Skeletal muscle satellite cell (primary cell): ENCODE data around the gene STK39.
"Not testable (repeated sequence)": the region's sequence is repeated elsewhere in the genome, so short reads cannot be mapped to it uniquely, and the experiment has no call there.

Experiments
- H3K27me3 ChIP-seq: 2 replicates; pipeline ENCODE4 v1.7.0; 2013; ENCODE audit warnings: low read length; ENCODE audit not compliant: control insufficient read depth, insufficient read depth
- H3K36me3 ChIP-seq: 2 replicates; pipeline ENCODE4 v1.7.0; 2013; ENCODE audit warnings: mild to moderate bottlenecking, control low read depth, low read length; ENCODE audit not compliant: insufficient read depth
- H3K4me1 ChIP-seq: 2 replicates; pipeline ENCODE4 v1.7.0; 2013; ENCODE audit warnings: low read length; ENCODE audit not compliant: control insufficient read depth, insufficient read depth
- H3K4me2 ChIP-seq: 2 replicates; pipeline ENCODE4 v1.7.0; 2013; ENCODE audit warnings: mild to moderate bottlenecking, low read length
- H3K4me3 ChIP-seq: 2 replicates; pipeline ENCODE4 v1.7.0; 2013; ENCODE audit warnings: low read length
- H3K9ac ChIP-seq: 2 replicates; pipeline ENCODE4 v1.7.0; 2013; ENCODE audit warnings: mild to moderate bottlenecking, low read depth, low read length, moderate library complexity
- H3K9me3 ChIP-seq: replicated peaks from 2 replicates; pipeline ENCODE4 v1.7.0; 2013; ENCODE audit warnings: mild to moderate bottlenecking, control low read depth, low read length

The STK39 gene

GRCh38 chr2:168087401-168087800, 160.0 kb downstream of the STK39 start:
- Histone ChIP-seq H3K27me3 (no peaks in the 10 kb centered on the region), H3K4me3 (no peak overlapping the region), H3K36me3 (peaks cover 3% of the 10 kb centered on the region)

GRCh38 chr2:168086851-168087250, 160.5 kb downstream of the STK39 start:
- H3K9me3 ChIP-seq = no peaks in the 10 kb centered on the region
- no peaks in the 10 kb centered on the region for H3K27me3 ChIP-seq

More at GRCh38 chr2:168087401-168087800, 160.0 kb downstream of the STK39 start:
- Histone ChIP-seq H3K4me2 (no peak overlapping the region), H3K9ac (no peak overlapping the region), H3K4me1 (no peaks in the 10 kb centered on the region), H3K9me3 (no peaks in the 10 kb centered on the region)

GRCh38 chr2:168085801-168086361, 161.5 kb downstream of the STK39 start:
- no peaks in the 10 kb centered on the region for H3K9me3 ChIP-seq
- H3K4me2 ChIP-seq = no peak overlapping the region
- H3K27me3 ChIP-seq = no peaks in the 10 kb centered on the region
- H3K4me1 ChIP-seq = no peaks in the 10 kb centered on the region
- H3K9ac ChIP-seq = no peak overlapping the region
- H3K4me3 ChIP-seq = no peak overlapping the region
- peaks cover 2% of the 10 kb centered on the region for H3K36me3 ChIP-seq

More at GRCh38 chr2:168086851-168087250, 160.5 kb downstream of the STK39 start:
- Histone ChIP-seq H3K4me3 (no peak overlapping the region), H3K9ac (no peak overlapping the region), H3K36me3 (peaks cover 3% of the 10 kb centered on the region), H3K4me1 (no peaks in the 10 kb centered on the region), H3K4me2 (no peak overlapping the region)

GRCh38 chr2:168084288-168084687, 163.1 kb downstream of the STK39 start:
- Histone ChIP-seq H3K4me3 (no peak overlapping the region), H3K9ac (no peak overlapping the region), H3K4me1 (no peaks in the 10 kb centered on the region), H3K9me3 (no peaks in the 10 kb centered on the region), H3K27me3 (no peaks in the 10 kb centered on the region), H3K36me3 (no peaks in the 10 kb centered on the region), H3K4me2 (no peak overlapping the region)

GRCh38 chr2:168081452-168081851, 165.9 kb downstream of the STK39 start:
- H3K36me3 ChIP-seq, H3K4me1 ChIP-seq, H3K9ac ChIP-seq, H3K4me2 ChIP-seq, H3K27me3 ChIP-seq, H3K9me3 ChIP-seq, H3K4me3 ChIP-seq: not testable (repeated sequence)

- Histone ChIP-seq H3K27me3 (no peaks in the 10 kb centered on the region), H3K4me1 (no peaks in the 10 kb centered on the region), H3K4me3 (no peak overlapping the region), H3K9ac (no peak overlapping the region), H3K36me3 (peaks cover 3% of the 10 kb centered on the region), H3K9me3 (no peaks in the 10 kb centered on the region), H3K4me2 (no peak overlapping the region)
These were observed 168.2 kb downstream of the STK39 start for GRCh38 chr2:168079236-168079635.

- H3K4me3 ChIP-seq = no peak overlapping the region
- H3K4me1 ChIP-seq = no peaks in the 10 kb centered on the region
- H3K36me3 ChIP-seq = peaks cover 18% of the 10 kb centered on the region
- no peak overlapping the region for H3K4me2 ChIP-seq
- no peaks in the 10 kb centered on the region for H3K9me3 ChIP-seq
- H3K27me3 ChIP-seq = no peaks in the 10 kb centered on the region
- no peak overlapping the region for H3K9ac ChIP-seq
These were observed 170.7 kb downstream of the STK39 start for GRCh38 chr2:168076731-168077130.

- Histone ChIP-seq H3K9ac (no peak overlapping the region), H3K4me3 (no peak overlapping the region), H3K27me3 (no peaks in the 10 kb centered on the region), H3K9me3 (no peaks in the 10 kb centered on the region), H3K36me3 (peaks cover 25% of the 10 kb centered on the region), H3K4me1 (no peaks in the 10 kb centered on the region), H3K4me2 (no peak overlapping the region)
These were observed 171.9 kb downstream of the STK39 start for GRCh38 chr2:168075446-168075845.

- peaks cover 28% of the 10 kb centered on the region for H3K36me3 ChIP-seq
- H3K27me3 ChIP-seq = no peaks in the 10 kb centered on the region
- H3K9ac ChIP-seq = no peak overlapping the region
- H3K4me1 ChIP-seq = no peaks in the 10 kb centered on the region
- no peak overlapping the region for H3K4me2 ChIP-seq
- H3K4me3 ChIP-seq = no peak overlapping the region
- H3K9me3 ChIP-seq = no peaks in the 10 kb centered on the region
These were observed 174.6 kb downstream of the STK39 start for GRCh38 chr2:168072626-168073303.

GRCh38 chr2:168064011-168064998, 183.1 kb downstream of the STK39 start:
- H3K36me3 ChIP-seq = peaks cover 6% of the 10 kb centered on the region
- no peaks in the 10 kb centered on the region for H3K9me3 ChIP-seq
- H3K4me3 ChIP-seq = no peak overlapping the region
- H3K4me1 ChIP-seq = peaks cover 8% of the 10 kb centered on the region
- no peak overlapping the region for H3K4me2 ChIP-seq
- H3K27me3 ChIP-seq = no peaks in the 10 kb centered on the region
- no peak overlapping the region for H3K9ac ChIP-seq

GRCh38 chr2:168062936-168063335, 184.5 kb downstream of the STK39 start:
- Histone ChIP-seq H3K36me3 (peaks cover 10% of the 10 kb centered on the region), H3K4me1 (peaks cover 8% of the 10 kb centered on the region), H3K9me3 (no peaks in the 10 kb centered on the region), H3K9ac (no peak overlapping the region), H3K4me2 (no peak overlapping the region), H3K27me3 (no peaks in the 10 kb centered on the region), H3K4me3 (no peak overlapping the region)
